Hepatic stellate cell (primary cell): ENCODE measurements around the gene MAD1L1.
"Not testable (repeated sequence)": the region's sequence is repeated elsewhere in the genome, so short reads cannot be mapped to it uniquely, and the experiment has no call there.

Source experiments
- DNase-seq: peaks from one replicate; pipeline ENCODE4 v3.0.0; 2011; ENCODE audit warnings: low spot score

MAD1L1 gene

GRCh38 chr7:1849351-1850041, 383.2 kb downstream of the MAD1L1 start:
- DNase-seq: no peak

DNA sequence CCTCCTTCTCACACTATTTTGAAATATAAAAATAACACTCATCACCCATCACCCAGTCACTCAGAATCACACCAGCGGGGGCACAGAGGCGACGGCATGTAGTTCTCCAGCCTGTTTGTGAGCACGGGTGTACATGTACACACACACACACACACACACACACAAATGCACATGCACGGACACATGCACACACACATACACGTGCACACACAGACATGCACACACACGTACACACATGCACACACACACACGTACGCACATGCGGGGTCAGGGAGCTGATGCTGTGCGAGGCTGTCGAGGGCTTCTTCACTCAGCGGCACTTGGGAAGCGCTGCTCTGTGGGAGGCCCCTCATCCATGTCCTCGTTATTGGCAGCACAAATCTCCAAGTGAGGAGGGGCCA, 383.8 kb downstream of the MAD1L1 start:
- no peak for DNase-seq

DNA sequence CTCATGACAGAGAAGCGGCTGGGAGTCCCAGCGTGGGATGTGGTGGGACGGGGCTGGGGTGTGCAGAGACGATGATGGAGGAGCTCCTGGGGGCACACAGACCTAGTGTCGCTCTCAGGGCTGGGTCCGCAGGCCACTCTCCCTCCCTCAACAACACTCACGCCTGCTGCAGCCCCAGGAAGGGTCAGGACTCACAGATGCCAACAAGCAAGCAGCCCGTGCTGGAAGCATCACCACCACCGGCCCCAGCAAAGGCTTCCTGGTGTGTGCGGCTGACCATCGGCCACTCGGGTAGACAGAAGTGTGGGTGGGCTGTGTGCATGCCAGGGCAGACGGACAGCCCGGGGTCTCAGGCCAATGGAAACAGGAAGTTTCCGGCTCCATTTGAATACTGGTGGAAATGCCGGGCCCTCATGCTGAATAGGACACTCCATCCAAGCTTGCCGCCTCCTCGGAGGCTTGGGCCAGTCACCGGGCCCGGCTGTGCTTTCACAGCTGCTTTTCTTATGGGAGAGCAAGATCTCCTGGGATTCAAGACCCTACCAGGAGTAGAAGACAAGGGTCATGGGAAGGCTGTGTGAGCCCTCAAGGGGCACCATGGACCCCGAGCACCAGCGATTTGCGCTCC, 384.6 kb downstream of the MAD1L1 start:
- DNase-seq: no peak

DNA sequence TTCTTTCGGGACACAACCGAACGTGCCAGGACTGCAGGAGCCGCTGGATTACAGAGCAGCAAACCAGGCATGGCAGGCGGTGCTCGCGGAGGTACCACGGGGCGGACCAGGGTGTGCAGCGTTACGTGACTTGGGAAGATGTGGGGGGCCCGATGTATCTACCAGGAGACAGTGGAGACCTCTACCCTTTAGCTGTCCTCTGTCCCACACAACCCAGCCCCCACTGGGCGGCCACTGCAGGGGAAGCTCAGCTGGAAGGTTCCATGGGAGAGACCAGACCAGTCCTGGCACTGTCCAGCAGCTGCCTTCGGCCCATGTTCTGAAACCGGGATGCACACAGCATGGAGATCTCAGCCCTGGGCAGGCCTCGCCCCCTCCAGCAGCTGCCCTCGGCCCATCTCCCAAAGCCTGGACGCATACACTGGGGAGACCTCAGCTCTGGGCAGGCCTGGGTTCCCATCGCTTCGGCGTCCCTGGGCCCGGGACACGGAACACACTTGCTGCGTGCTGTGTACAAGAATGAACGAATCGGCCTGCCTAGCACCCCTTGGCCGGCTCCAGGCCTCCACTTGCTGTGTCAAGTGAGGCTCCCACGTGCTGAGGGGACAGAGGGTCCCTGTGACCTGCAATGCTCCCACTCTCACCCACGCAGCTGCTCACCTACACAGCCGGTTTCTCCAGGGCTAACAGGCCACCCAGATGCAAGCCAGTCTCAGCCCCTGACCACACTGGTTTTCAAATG, 385.3 kb downstream of the MAD1L1 start:
- DNase-seq: no peak

DNA sequence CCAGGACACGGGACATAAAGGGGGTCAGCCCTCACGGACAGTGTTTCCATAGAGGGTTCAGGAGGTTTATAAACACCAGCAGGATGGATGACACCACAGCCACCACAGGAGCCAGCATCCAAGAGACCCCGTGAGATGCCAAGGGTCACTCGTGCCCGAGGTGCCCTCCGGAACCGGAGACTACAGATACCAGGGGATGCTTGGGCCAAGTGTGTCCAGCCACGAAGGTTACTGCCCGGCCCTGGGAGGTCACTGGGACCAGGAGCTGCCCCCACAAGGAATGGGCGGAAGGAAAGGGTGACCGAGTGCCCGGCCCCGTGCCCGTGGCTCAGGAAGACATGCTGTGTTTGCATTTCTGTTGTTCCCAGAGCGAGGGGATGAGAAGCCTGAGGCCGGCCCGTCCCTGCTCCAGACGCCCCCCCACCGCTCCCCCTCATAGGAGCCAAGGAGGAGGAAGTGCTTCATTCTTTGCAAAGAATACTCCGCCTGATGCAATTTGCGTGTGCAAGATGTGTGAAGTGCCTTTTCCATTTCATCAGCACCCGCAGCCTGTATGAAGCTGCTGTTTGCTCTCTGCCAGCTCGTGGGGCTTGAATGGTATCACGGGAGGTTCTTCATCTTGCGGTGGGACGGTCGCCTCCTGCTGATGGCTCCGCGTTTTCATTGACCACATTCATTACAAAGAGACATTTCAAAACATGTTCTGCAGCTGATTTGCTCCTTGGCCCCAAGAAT, 386.2 kb downstream of the MAD1L1 start:
- DNase-seq: no peak

- DNase-seq: no peak
These were observed 387.0 kb downstream of the MAD1L1 start for GRCh38 chr7:1845536-1846311.

- no peak for DNase-seq
These were observed 387.8 kb downstream of the MAD1L1 start for GRCh38 chr7:1844951-1845390.

- no peak for DNase-seq
These were observed 388.3 kb downstream of the MAD1L1 start for GRCh38 chr7:1844336-1844950.

GRCh38 chr7:1843921-1844335, 388.8 kb downstream of the MAD1L1 start:
- DNase-seq: no peak

- DNase-seq: no peak
These were observed 389.4 kb downstream of the MAD1L1 start for GRCh38 chr7:1843271-1843861.

- no peak for DNase-seq
These were observed 390.2 kb downstream of the MAD1L1 start for GRCh38 chr7:1842321-1843221.

- not testable (repeated sequence) for DNase-seq
These were observed 391.3 kb downstream of the MAD1L1 start for GRCh38 chr7:1841286-1842021.

DNA sequence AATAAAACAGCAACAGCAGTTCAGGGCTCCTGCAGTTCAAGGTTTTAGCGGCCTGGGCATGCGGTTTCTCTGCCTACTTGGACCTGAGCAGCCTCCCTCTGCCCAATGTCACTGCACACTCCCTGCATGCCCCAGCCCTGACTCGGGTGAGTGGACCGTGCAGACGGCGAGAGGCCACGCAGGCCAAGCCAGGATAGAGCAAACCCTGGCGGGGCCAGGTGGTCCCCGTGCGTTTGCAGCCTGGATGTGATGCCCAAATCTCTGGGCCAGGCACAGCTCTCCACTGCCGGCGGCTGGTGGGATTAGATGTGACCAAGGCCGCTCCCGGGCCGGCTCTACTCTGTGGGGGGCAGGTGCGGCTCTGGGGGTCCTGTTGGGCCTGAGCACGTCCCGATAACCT, 392.0 kb downstream of the MAD1L1 start:
- DNase-seq: not testable (repeated sequence)

DNA sequence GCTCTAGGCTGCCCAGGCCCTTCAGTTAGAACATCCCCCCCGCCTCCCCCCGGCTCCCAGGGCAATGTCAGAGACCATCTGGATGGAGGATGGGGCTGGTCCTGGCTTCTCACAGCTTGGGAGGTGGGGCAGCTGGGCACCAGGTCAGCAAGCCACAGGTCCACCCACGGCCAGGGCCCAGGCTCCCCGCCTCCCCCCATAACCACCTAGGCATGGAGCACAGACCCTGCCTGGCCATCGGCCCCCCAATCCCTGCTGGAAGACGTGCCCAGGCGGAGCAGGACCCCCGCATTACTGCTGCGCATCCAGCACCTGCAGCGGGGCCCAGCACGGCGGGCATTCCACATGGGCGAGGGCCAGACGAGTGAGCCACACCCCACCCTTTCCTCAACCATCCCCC, 393.0 kb downstream of the MAD1L1 start:
- DNase-seq: no peak

- DNase-seq: not testable (repeated sequence)
These were observed 393.7 kb downstream of the MAD1L1 start for GRCh38 chr7:1838911-1839531.

- not testable (repeated sequence) for DNase-seq
These were observed 394.2 kb downstream of the MAD1L1 start for GRCh38 chr7:1838544-1838872.

DNA sequence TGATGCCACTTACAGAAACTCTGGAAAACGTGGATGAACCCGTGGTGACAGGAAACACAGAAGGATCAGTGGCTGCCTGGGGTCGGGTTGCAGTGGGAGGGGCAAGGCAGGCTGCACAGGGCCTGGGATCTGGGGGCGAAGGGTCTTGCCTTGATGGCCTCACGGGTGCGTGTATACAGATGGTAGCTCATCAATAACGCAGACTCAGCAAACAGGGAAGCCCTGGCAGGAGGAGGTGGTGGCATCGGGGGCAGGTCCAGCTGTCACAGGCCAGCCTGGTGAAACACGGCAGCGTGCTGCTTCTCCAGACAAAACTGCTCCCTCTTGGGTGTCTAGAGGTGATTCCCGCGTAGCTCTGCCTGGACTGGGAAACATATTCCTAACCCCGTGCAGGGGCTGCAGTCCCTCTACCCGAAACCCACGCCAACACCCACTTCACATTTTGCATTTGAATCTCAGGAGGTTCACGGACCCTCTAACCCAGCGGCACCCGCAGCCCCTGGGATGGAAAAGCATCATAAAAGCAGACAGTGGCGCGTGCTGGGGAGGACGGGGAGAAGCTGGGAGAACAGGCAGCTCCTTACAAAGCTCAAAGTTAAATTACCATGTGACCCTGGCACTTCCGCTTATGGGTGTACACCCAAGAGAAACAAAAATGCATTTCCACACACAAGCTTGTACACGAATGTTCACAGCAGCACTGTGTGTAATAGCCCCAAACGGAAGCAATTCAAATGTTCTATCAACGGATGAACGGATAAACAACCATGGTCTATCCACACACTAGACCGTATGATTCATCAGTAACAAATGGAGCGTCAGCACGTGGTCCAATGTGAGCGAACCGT, 394.8 kb downstream of the MAD1L1 start:
- not testable (repeated sequence) for DNase-seq
